ENCODE data around the gene COL17A1. TPM values are rescaled to one million over a fixed set of nuclear protein-coding genes. Genes with fewer than 3 reads are reported as not detected.

The COL17A1 gene
- total RNA-seq, 4 donors from 2014 or later = 150 to 202 (median 191) TPM

DNA sequence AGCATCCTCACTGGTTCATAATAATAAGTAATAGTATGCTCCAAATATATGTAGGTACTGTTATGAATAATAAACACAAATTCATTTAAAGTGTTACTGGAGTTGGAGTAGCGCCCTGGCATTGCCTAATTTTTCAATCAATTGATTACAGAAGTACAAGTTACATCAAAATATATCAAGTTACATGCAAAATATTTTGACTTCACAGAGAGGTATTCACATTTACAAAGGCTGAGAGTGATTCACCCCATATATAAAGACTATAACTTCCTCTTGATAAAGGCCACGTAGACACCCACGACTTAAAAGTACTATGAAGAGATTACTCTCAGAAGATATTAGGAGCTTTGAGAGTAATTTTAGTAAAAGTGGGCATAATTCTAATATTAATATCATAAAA lies 13.6 kb upstream of the COL17A1 start:
- H3K27me3 ChIP-seq = peaks cover 0 to 5% (median 0%) of the 10 kb centered on the region in 4 donors
- WGBS, 2 donors = 48% methylated on average over 3 of the region's 3 CpGs
- H3K4me1 ChIP-seq = peaks cover 0 to 5% (median 0%) of the 10 kb centered on the region in 3 donors
- DNase-seq = no peak
- TF ChIP-seq, protein P1, sequence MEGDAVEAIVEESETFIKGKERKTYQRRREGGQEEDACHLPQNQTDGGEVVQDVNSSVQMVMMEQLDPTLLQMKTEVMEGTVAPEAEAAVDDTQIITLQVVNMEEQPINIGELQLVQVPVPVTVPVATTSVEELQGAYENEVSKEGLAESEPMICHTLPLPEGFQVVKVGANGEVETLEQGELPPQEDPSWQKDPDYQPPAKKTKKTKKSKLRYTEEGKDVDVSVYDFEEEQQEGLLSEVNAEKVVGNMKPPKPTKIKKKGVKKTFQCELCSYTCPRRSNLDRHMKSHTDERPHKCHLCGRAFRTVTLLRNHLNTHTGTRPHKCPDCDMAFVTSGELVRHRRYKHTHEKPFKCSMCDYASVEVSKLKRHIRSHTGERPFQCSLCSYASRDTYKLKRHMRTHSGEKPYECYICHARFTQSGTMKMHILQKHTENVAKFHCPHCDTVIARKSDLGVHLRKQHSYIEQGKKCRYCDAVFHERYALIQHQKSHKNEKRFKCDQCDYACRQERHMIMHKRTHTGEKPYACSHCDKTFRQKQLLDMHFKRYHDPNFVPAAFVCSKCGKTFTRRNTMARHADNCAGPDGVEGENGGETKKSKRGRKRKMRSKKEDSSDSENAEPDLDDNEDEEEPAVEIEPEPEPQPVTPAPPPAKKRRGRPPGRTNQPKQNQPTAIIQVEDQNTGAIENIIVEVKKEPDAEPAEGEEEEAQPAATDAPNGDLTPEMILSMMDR (IDR thresholded peaks at IDR 0.05) = no peak
- no peak for TF ChIP-seq POLR2A (IDR thresholded peaks at IDR 0.05)
- H3K9me3 ChIP-seq = peaks cover 0 to 6% (median 0%) of the 10 kb centered on the region in 3 donors
- intact Hi-C loops (cut with DNase I) = no loop called here
- no peak overlapping the region for H3K27ac ChIP-seq
- H3K36me3 ChIP-seq = no peaks in the 10 kb centered on the region
- no peak overlapping the region for H3K4me3 ChIP-seq

DNA sequence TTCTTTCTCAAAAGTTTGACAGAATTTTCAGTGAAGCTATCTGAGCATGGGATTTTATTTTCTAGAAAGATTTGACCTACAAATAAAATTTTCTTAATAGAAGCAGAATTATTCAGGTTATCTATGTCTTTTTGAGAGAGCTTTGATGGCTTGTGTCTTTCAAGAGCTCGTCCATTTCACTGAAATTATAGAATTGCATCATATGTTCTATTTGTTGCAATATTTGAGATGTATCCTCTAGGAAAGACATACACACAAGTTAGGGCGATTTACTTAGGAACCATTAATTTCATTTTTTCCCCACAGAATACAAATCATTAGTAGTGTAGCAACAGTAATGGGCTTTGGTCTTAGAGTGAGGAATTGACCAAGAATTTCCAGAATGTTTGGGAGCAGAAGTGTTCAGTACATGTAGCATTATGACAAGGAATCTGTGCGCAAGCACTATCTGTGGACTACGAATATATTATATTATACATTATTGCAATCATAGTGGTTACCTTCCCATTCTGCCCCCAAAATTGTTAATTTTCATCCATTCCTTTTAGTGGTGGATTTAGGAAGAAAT lies 12.8 kb upstream of the COL17A1 start:
- WGBS, 2 donors = 89 to 97% methylated on average over 4 of the region's 4 CpGs
- Histone ChIP-seq H3K27me3 (peaks cover 0 to 5% (median 0%) of the 10 kb centered on the region in 4 donors), H3K9me3 (peaks cover 0 to 10% (median 0%) of the 10 kb centered on the region in 3 donors), H3K36me3 (no peaks in the 10 kb centered on the region), H3K27ac (no peak overlapping the region), H3K4me3 (no peak overlapping the region), H3K4me1 (peaks cover 0 to 5% (median 0%) of the 10 kb centered on the region in 3 donors)
- no peak for DNase-seq
- TF ChIP-seq POLR2A (IDR thresholded peaks at IDR 0.05) = no peak
- TF ChIP-seq, protein P1 (IDR thresholded peaks at IDR 0.05) = no peak
- intact Hi-C loops (cut with DNase I) = no loop called here

DNA sequence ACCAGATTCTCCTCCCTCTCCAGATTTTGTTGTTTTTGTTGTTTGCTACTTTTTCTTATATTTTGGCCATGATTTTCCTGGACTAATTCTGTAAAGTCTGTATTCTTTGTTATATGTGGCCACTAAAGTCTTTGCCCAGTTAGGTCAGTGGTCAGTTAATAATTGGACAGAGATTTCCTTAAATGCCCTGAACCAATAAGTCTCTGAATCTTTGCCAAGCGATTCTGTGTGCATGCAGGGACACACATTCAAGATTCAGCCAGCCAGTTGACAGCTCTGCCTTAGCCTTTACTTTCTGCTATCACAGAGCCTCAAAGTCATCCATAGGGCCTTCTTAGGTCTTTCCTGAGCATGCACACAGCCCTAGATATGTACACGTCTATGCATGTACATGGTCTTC lies 11.0 kb upstream of the COL17A1 start:
- TF ChIP-seq, protein P1 (IDR thresholded peaks at IDR 0.05) = no peak
- no peak for TF ChIP-seq POLR2A (IDR thresholded peaks at IDR 0.05)
- Histone ChIP-seq H3K9me3 (peaks cover 0 to 11% (median 0%) of the 10 kb centered on the region in 3 donors), H3K36me3 (no peaks in the 10 kb centered on the region), H3K4me1 (peaks cover 0 to 15% (median 6%) of the 10 kb centered on the region in 3 donors), H3K27ac (no peak overlapping the region), H3K27me3 (peaks cover 0 to 5% (median 0%) of the 10 kb centered on the region in 4 donors), H3K4me3 (no peak overlapping the region)
- WGBS, 2 donors = 87 to 95% methylated on average over 2 of the region's 2 CpGs
- intact Hi-C loops (cut with DNase I) = no loop called here
- DNase-seq = no peak

DNA sequence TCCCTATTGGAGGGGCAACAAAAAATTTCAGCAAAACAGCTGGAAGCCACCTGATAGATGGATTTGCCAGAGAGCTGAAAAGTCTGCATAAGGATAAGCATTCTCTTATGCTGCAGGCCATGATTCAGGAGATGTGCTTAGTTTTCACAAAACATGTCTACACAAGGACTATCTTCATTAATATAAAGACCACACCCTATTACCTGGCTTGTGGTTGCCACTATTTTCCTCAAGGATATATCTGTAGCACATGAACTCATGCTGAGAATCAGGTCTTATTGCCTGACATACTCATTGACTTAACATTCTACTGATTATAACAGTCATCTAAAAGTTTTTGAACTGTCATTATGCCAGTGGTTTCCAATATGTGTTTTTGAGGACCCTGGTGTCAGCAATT lies 7.1 kb upstream of the COL17A1 start:
- Histone ChIP-seq H3K27me3 (peaks cover 0 to 33% (median 0%) of the 10 kb centered on the region in 4 donors), H3K36me3 (no peaks in the 10 kb centered on the region), H3K27ac (peak overlapping the region in 2 of 4 donors; percentile 27 to 39), H3K4me3 (no peak overlapping the region), H3K4me1 (peaks cover 0 to 15% (median 6%) of the 10 kb centered on the region in 3 donors), H3K9me3 (peaks cover 0 to 11% (median 0%) of the 10 kb centered on the region in 3 donors)
- DNase-seq = no peak
- TF ChIP-seq, protein P1 (IDR thresholded peaks at IDR 0.05) = no peak
- no peak for TF ChIP-seq POLR2A (IDR thresholded peaks at IDR 0.05)
- intact Hi-C loops (cut with DNase I) = no loop called here

DNA sequence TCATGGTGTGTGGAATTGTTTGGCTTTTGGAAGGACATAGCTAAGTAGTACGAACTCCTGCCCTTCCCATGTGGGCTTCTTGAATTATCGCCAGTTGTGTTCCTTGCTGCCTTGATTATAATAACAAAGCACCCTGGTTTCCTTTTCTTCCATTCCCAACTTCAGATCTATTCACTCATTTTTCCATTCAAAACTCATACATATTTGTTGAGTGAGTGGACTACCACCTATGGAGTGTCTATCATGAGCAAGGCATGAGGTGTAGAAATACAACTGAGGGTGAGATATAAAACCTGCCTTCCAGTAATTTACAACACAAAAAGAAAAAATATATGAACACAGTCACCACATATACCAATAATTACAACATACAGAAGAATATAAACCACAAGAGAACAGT lies 4.9 kb upstream of the COL17A1 start:
- Histone ChIP-seq H3K36me3 (no peaks in the 10 kb centered on the region), H3K9me3 (peaks cover 0 to 5% (median 0%) of the 10 kb centered on the region in 3 donors), H3K4me1 (peaks cover 0 to 24% (median 6%) of the 10 kb centered on the region in 3 donors), H3K27ac (no peak overlapping the region), H3K27me3 (peaks cover 0 to 41% (median 0%) of the 10 kb centered on the region in 4 donors), H3K4me3 (no peak overlapping the region)
- TF ChIP-seq, protein P1 (IDR thresholded peaks at IDR 0.05) = no peak
- TF ChIP-seq POLR2A (IDR thresholded peaks at IDR 0.05) = no peak
- intact Hi-C loops (cut with DNase I) = no loop called here
- no peak for DNase-seq
- whole genome bisulfite sequencing, 2 donors = 49 to 51% methylated on average over 2 of the region's 2 CpGs
